Activated T-cell treated with anti-CD3 and anti-CD28 coated beads, Interleukin-2, amount 50 U/mL, for 72 hours (primary cell): Measurements from ENCODE around the gene NPPB. TPM values are rescaled to one million over a fixed set of nuclear protein-coding genes. Genes with fewer than 3 reads are reported as not detected.
"Not testable (repeated sequence)": the region's sequence is repeated elsewhere in the genome, so short reads cannot be mapped to it uniquely, and the experiment has no call there.

Experiments
- ATAC-seq, 2 donors: fragments of 150-1000 bp; cut with Tn5 transposase; replicated peaks in 1 of 2; 2 replicates each; pipeline ENCODE4 v1.10.0; 2021; ENCODE audit warnings: moderate library complexity in 2 of 2, mild to moderate bottlenecking in 1 of 2
- DNase-seq, 2 donors: peaks; one replicate each; pipeline ENCODE4 v3.0.0; 2021 to 2022; ENCODE audit warnings: mixed read lengths in 1 of 2
- H3K27ac Mint-ChIP-seq: one replicate; pipeline ENCODE4 v1.8.0; 2022; ENCODE audit warnings: mild to moderate bottlenecking, moderate library complexity, mixed read lengths
- H3K27me3 Mint-ChIP-seq: one replicate; pipeline ENCODE4 v1.8.0; 2022; ENCODE audit warnings: low read depth, mixed read lengths
- H3K36me3 Mint-ChIP-seq, 2 donors: one replicate each; pipeline ENCODE4 v1.8.0; 2022; ENCODE audit warnings: mixed read lengths in 2 of 2, mild to moderate bottlenecking in 1 of 2; ENCODE audit not compliant: insufficient read depth in 2 of 2
- H3K4me1 Mint-ChIP-seq: one replicate; pipeline ENCODE4 v1.8.0; 2022; ENCODE audit warnings: low read depth, mixed read lengths
- H3K4me3 Mint-ChIP-seq, 2 donors: one replicate each; pipeline ENCODE4 v1.8.0; 2022; ENCODE audit warnings: mild to moderate bottlenecking in 2 of 2, mixed read lengths in 2 of 2, moderate library complexity in 2 of 2
- H3K9me3 Mint-ChIP-seq, 2 donors: one replicate each; pipeline ENCODE4 v1.8.0; 2022; ENCODE audit warnings: mixed read lengths in 2 of 2
- total RNA-seq, 2 donors: library from RNA; stranded (reverse); gene quantifications; one replicate each; pipeline ENCODE4 v1.2.3, GENCODE V29; 2022

Gene NPPB
- total RNA-seq, result not detected

DNA sequence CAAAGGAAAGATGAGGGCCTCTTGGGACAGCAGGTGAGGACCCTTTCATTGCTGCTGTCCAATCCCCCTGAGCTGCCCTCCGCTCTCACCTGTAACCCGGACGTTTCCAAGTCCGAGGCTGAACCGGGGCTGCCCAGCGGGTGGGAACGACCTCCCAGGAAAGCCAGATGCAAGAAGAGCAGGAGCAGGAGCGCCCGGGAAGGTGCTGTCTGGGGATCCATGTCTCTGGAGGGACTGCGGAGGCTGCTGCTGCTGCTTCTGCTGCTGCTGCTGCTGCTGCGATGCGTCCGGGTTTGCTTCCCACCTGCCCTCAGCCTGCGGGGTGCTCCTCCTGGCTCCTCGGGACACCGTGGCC, at the start of gene NPPB:
Gene NPPB, minus strand, starts transcription at position 333 of the 355 bp plus-strand sequence. Its CDS starts 112 bp downstream, at position 221.
- ATAC-seq (no peak), DNase-seq (no peak)
- H3K4me1 Mint-ChIP-seq, result no peaks in the 10 kb centered on the region
- H3K4me3 Mint-ChIP-seq, result no peak within 1 kb of the TSS
- H3K27me3 Mint-ChIP-seq, result peaks cover 39% of the 10 kb centered on the region
- no peak within 1 kb of the TSS for H3K27ac Mint-ChIP-seq
- no peaks in the 10 kb centered on the region for H3K36me3 Mint-ChIP-seq
- H3K9me3 Mint-ChIP-seq, result no peaks in the 10 kb centered on the region

DNA sequence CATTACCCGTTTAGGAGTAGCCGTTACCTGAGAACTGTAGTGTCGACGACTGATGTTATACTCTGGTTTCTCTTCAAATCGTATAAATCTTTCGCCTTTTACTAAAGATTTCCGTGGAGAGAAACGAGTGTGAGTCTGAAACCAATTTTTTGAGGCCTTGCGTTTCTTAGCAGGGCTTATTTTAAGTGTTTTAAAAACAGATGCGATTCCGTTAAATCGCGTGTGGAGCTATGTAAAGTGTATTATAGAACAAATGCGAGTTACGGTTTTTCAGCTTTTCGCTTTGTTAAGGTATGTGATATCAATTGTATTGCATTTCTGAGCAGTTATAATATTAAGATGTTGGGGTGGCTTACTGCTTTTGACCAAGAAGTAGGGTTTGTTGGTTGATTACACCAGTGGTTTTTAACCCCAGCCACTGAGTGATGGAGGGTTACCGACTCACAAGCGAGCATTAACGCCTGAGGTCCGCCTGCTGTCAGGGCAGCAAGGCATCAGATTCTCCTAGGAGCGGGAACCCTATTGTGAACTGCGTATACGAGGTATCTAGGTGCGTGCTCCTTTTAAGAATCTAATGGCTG, 49.4 kb upstream of the NPPB start:
- peak; percentile 72 to 74 for ATAC-seq
- Mint-ChIP-seq H3K4me1 (peaks cover 47% of the 10 kb centered on the region), H3K27ac (peak overlapping the region; percentile 100), H3K27me3 (peaks cover 14% of the 10 kb centered on the region), H3K9me3 (no peaks in the 10 kb centered on the region), H3K36me3 (peaks cover 0 to 1% of the 10 kb centered on the region in 2 donors), H3K4me3 (peak overlapping the region; percentile 83 to 91)
- DNase-seq, result peak; percentile 61 to 91

DNA sequence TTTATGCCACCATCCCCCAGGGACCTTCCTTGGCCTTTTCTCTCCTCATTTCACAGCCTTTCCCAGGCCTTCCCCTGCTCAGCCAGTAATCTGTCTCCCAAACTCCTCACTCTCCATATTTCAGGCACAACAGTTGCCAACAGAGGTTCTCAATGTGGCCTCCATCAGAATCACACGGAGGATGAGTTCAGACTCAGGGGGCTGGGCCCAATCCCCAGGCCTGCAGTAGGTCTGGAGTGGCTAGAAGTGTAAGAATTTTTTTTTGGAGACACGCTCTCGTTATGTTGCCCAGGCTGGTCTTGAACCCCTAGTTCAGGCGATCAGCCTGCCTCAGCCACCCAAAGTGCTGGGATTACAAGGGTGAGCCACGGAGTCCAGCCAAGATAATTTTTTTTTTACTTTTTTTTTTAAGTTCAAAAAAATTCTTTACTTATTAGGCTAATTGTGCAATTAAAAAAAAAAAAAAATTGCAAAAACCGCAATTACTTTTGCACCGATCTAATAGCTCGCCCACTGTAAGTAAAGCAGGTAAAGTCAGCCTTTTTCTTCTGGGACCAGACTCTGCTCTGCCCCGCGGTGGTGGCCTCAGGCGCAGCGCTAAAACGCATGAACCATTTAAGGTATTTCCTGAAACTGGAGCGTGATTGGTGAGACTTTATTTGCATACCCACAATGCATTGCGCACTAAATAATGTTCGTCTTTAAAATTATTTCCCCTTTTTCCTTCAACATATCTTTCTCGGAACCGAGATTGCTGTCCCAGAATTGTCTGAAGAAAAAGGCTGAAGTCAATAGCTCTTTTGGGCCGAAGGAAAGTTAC, 48.7 kb upstream of the NPPB start:
- Mint-ChIP-seq H3K4me1 (peaks cover 47% of the 10 kb centered on the region), H3K4me3 (peak overlapping the region; percentile 83 to 91), H3K27me3 (peaks cover 20% of the 10 kb centered on the region), H3K27ac (peak overlapping the region; percentile 100), H3K36me3 (peaks cover 0 to 1% of the 10 kb centered on the region in 2 donors), H3K9me3 (no peaks in the 10 kb centered on the region)
- DNase-seq (peak; percentile 89 to 93), ATAC-seq (peak; percentile 20 to 25)

DNA sequence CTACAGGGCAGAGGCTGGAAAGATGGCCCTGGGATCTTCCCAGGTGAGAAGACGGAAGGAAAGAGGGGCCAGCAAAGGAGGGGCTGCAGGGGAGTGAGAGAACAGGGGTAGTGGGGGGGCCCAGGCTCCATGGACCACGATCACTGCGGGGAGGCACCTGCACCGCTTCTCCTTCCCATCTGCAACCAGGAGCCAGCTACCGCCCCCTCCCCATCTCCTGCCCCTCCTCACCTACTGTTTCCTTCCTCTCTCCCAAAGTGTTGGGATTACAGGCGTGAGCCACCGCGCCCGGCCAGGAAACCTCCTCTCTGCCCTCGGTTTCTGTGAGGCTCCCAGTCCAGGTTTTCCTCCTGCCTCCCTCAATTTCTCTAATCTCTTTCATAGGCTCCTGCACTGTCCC, 48.1 kb upstream of the NPPB start:
- H3K27me3 Mint-ChIP-seq, result peaks cover 26% of the 10 kb centered on the region
- no peak overlapping the region for H3K27ac Mint-ChIP-seq
- peaks cover 0 to 1% of the 10 kb centered on the region in 2 donors for H3K36me3 Mint-ChIP-seq
- H3K9me3 Mint-ChIP-seq, result no peaks in the 10 kb centered on the region
- DNase-seq (no peak), ATAC-seq (no peak)
- H3K4me1 Mint-ChIP-seq, result peaks cover 47% of the 10 kb centered on the region
- no peak overlapping the region for H3K4me3 Mint-ChIP-seq

DNA sequence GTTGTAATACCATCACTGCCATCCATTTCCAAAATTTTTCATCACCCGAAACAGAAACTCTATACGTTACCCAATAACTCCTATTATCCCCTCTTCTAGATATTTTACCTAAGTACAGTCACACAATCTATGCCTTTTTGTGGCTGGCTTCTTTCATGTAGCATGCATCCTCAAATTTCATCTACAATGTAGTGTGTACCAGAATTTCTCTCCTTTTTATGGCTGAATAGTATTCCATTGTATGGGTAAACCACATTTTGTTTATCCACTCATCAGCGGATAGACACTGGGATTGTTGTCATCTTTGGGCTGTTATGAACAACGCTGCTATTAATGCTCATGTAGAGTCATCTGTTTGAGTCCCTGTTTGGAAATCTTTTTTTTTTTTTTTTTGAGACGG, 46.2 kb upstream of the NPPB start:
- ATAC-seq (no peak), DNase-seq (no peak)
- Mint-ChIP-seq H3K27ac (no peak overlapping the region), H3K27me3 (peaks cover 31% of the 10 kb centered on the region), H3K9me3 (no peaks in the 10 kb centered on the region), H3K36me3 (peaks cover 0 to 1% of the 10 kb centered on the region in 2 donors), H3K4me3 (no peak overlapping the region), H3K4me1 (peaks cover 44% of the 10 kb centered on the region)

DNA sequence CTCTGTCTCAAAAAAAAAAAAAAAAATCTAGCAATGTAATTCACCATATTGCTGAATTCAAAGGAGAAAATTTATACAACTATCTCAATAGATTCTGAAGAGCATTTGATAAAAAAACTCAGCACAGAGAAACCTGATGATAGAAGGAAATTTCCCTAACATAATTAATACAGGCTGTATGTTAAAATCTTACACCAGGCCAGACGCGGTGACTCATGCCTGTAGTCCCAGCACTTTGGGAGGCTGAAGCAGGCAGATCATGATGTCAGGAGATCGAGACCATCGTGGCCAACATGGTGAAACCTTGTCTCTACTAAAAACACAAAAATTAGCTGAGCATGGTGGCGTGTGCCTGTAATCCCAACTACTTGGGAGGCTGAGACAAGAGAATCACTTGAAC, 45.4 kb upstream of the NPPB start:
- not testable (repeated sequence) for H3K36me3 Mint-ChIP-seq
- peaks cover 39% of the 10 kb centered on the region for H3K27me3 Mint-ChIP-seq

DNA sequence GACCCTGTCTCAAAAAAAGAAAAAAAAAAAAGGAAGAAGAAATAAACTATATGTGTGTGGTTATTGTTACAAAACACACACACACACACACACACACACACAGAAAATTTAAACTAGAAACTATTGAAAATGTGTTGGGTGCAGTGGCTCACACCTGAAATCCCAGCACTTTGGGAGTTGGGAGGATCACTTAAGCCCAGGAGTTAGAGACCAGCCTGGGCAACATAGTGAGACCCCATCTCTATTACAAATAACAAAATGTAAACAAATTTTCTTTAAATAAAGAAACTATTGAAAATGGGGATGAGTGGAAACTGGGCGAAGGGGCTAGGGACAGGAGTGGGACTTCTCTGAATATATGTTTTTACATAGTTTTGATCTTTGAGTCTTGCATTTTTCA, 44.5 kb upstream of the NPPB start:
- Mint-ChIP-seq H3K4me3 (no peak overlapping the region), H3K27ac (no peak overlapping the region), H3K27me3 (peaks cover 44% of the 10 kb centered on the region), H3K9me3 (no peaks in the 10 kb centered on the region), H3K4me1 (peaks cover 38% of the 10 kb centered on the region), H3K36me3 (no peaks in the 10 kb centered on the region)
- DNase-seq (no peak), ATAC-seq (no peak)

More for the DNA sequence above, 45.4 kb upstream of the NPPB start:
- peaks cover 39% of the 10 kb centered on the region for H3K4me1 Mint-ChIP-seq
- not testable (repeated sequence) for H3K4me3 Mint-ChIP-seq, H3K27ac Mint-ChIP-seq, DNase-seq, H3K9me3 Mint-ChIP-seq, ATAC-seq

DNA sequence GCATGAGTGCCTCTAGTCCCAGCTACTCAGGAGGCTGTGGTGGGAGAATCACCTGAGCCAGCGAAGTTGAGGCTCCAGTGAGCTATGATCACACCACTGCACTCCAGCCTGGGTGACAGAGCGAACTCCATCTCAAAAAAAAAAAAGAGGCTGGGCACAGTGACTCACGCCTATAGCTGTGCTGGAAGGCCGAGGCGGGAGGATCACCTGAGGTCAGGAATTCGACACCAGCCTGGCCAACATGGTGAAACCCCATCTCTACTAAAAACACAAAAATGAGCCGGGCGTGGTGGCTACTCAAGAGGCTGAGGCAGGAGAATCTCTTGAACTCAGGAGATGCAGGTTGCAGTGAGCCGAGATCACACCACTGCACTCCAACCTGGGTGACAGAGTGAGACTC, 42.7 kb upstream of the NPPB start:
- H3K27me3 Mint-ChIP-seq, result peaks cover 47% of the 10 kb centered on the region

DNA sequence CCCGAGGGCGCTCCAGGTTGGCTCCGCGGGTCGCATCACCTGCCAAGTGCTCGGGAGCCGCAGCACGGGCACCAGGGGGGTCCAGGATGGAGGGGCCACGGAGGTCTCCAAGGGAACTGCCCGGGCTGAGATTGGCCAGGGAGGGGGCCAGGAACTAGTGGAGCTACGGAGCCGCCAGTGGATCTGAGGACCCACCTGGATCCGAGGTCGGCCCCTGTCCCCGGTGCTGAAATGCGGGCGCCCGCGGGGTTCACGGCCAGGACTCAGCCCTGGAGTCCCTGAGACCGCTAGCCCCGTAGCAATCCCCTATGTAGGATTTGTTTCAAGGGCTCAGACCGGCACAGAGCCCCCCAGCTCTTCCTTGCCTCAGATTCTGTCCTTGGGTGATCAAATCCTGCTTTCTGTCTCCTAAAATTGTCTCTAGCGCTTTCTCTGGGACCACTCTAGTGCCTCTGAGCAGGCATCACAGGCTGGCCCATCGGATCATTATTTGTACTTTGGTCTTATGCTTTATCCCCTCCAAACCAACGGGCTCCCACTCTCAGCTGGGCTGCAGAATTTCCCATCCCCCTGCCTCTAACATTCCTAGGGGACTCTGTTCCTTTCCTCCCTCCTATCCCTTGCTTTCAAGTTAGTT, 40.2 kb upstream of the NPPB start:
- no peak overlapping the region for H3K27ac Mint-ChIP-seq
- DNase-seq (no peak), ATAC-seq (no peak)
- no peaks in the 10 kb centered on the region for H3K9me3 Mint-ChIP-seq
- H3K4me1 Mint-ChIP-seq, result no peaks in the 10 kb centered on the region
- H3K27me3 Mint-ChIP-seq, result peaks cover 51% of the 10 kb centered on the region
- H3K36me3 Mint-ChIP-seq, result no peaks in the 10 kb centered on the region
- no peak overlapping the region for H3K4me3 Mint-ChIP-seq

More for the DNA sequence above, 42.7 kb upstream of the NPPB start:
- H3K9me3 Mint-ChIP-seq, DNase-seq, H3K36me3 Mint-ChIP-seq, ATAC-seq, H3K27ac Mint-ChIP-seq, H3K4me3 Mint-ChIP-seq: not testable (repeated sequence)
- H3K4me1 Mint-ChIP-seq, result peaks cover 21% of the 10 kb centered on the region

DNA sequence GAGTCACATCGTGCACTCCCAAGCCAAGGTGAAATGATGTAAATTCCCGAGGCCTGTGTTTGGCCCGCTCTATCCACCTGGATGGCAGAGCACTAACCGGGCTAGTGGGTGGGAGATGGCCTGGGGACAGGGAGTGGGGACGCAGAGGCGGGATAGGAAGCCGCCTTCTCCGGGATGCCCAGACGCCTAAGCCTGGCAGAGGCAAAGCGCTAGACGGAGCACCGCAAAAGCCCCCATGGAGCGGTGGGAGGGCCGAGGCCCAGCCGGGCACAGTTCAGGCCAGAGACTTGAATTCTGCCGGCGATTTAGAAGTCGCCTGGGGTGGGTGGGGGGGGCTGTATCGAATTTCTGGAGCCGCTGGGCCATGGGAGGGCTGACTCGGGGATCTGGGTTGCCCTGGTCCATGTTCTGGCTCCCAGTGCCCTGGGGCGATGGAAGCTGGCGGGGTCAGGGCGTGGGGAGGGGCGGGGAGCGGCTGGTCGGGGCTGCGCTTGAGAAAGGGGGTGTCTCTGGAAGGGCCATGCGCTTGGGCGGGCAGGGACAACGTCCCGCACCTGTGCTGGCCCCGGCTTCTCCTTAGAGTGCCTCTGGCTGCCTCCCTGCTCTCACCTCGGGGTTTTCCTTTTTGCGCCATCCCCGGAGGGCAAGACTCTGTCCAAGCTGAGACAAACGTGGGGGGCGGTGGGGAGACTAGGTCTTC, 39.5 kb upstream of the NPPB start:
- Mint-ChIP-seq H3K27me3 (peaks cover 54% of the 10 kb centered on the region), H3K4me3 (no peak overlapping the region), H3K9me3 (no peaks in the 10 kb centered on the region), H3K27ac (no peak overlapping the region), H3K4me1 (no peaks in the 10 kb centered on the region), H3K36me3 (no peaks in the 10 kb centered on the region)
- no peak for ATAC-seq
- no peak for DNase-seq

DNA sequence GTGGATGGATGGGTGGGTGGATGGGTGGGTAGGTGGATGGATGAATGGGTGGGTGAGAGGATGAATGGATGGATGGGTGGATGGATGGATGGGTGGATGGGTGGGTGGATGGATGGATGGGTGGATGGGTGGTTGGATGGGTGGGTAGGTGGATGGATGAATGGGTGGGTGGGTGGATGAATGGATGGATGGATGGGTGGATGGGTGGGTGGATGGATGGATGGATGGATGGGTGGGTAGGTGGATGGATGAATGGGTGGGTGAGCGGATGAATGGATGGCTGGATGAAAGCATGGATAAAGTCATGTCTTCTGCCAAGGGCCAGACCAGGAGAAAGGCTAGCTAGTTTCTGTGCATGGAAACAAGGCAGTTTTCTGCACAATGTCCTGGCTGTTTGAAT, 35.8 kb upstream of the NPPB start:
- not testable (repeated sequence) for H3K4me3 Mint-ChIP-seq, H3K9me3 Mint-ChIP-seq, H3K36me3 Mint-ChIP-seq, H3K27ac Mint-ChIP-seq, H3K4me1 Mint-ChIP-seq, ATAC-seq, DNase-seq
- peaks cover 33% of the 10 kb centered on the region for H3K27me3 Mint-ChIP-seq

DNA sequence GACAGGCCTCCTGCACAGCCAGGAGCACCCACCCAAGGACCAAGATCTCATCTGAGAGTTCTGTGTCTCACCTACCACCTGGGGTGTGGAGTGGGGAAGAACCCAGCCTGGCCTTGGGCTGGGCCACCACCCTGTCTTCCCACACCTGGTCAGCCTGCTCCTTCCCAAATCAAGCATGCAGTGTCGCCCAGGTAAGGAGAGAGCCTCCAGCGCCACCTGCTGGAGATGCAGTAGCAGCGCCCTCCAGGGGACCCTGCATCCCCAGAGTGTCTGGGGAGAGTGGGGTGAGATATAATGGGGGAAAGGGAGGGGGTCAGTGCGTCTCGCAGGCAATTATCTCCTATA, 35.1 kb upstream of the NPPB start:
- H3K4me1 Mint-ChIP-seq, result no peaks in the 10 kb centered on the region
- ATAC-seq, result peak; percentile 84 to 87
- no peak overlapping the region for H3K27ac Mint-ChIP-seq
- H3K9me3 Mint-ChIP-seq, result no peaks in the 10 kb centered on the region
- peak; percentile 71 to 77 for DNase-seq
- no peaks in the 10 kb centered on the region for H3K36me3 Mint-ChIP-seq
- peaks cover 27% of the 10 kb centered on the region for H3K27me3 Mint-ChIP-seq
- H3K4me3 Mint-ChIP-seq, result no peak overlapping the region
